ENCODE results near the gene TMEM108. TPM values are rescaled to one million over a fixed set of nuclear protein-coding genes. Genes with fewer than 3 reads are reported as not detected.

The TMEM108 gene
- total RNA-seq, 1 experiment from 2014 or later = not detected

DNA sequence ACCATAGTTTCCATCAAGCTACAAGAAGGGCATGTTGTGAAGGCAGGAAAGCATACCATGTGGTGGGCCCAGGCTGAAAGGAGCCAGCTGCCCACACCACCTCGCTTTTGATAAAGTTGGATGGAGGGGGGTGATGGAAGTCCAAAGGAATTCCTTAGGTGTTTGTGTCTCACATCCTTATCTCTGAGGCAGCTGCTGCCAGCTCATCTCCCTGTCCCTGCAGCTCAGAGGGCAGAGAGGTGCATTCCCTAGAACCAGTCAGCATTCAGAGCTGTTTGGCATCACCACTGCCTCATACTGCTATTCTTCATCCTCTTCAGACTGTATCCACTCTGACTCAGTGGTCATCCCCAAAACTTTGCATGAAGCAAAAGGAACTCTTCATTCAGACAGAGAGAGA is 220.2 kb downstream of the TMEM108 start:
- H3K27ac Mint-ChIP-seq (ENCODE audit: unreplicated experiment) = no peak overlapping the region
- BruUV-seq (replicated peaks) = no TSS peak
- peaks cover 10% of the 10 kb centered on the region for H3K9me3 Mint-ChIP-seq (ENCODE audit: unreplicated experiment)

DNA sequence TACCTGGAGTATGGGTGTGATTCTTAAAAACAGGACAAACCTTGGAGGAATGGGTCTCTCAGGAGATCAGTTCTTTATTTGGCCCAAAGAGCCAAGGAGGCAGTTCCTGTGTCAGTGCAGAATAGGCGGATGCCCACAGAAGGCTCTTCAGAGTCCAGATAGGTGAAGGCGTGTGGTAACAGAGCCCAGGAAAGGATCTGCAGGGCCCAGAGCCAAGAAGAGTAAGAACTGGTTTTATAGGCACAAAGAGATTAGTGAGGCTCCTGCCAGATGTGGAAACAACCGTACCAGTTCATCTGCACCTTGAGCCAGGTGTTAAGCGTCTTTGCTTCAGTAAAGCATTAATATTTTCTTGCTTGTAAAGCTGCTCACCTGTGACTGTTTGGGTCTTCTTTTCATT is 221.6 kb downstream of the TMEM108 start:
- Histone ChIP-seq H3K36me3 (ENCODE audit: control insufficient read depth, insufficient read depth, low read length) (no peaks in the 10 kb centered on the region), H3K9me3 (no peaks in the 10 kb centered on the region), H3K4me3 (ENCODE audit: low read depth, low read length) (no peak overlapping the region), H3K4me1 (peaks cover 5% of the 10 kb centered on the region; the same call in 1 of the 2 replicates), H3K27me3 (replicated peaks; ENCODE audit: control insufficient read depth, insufficient read depth, low read length) (no peaks in the 10 kb centered on the region)
- POLR2A ChIA-PET = no interaction called here
- H3K36me3 Mint-ChIP-seq (ENCODE audit: insufficient read depth, unreplicated experiment) = no peaks in the 10 kb centered on the region
- TF ChIP-seq, protein P1, sequence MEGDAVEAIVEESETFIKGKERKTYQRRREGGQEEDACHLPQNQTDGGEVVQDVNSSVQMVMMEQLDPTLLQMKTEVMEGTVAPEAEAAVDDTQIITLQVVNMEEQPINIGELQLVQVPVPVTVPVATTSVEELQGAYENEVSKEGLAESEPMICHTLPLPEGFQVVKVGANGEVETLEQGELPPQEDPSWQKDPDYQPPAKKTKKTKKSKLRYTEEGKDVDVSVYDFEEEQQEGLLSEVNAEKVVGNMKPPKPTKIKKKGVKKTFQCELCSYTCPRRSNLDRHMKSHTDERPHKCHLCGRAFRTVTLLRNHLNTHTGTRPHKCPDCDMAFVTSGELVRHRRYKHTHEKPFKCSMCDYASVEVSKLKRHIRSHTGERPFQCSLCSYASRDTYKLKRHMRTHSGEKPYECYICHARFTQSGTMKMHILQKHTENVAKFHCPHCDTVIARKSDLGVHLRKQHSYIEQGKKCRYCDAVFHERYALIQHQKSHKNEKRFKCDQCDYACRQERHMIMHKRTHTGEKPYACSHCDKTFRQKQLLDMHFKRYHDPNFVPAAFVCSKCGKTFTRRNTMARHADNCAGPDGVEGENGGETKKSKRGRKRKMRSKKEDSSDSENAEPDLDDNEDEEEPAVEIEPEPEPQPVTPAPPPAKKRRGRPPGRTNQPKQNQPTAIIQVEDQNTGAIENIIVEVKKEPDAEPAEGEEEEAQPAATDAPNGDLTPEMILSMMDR (IDR thresholded peaks at IDR 0.05; ENCODE audit: insufficient read depth in 1 of 2, low read depth in 1 of 2, low read length in 1 of 2, severe bottlenecking in 1 of 2, unreplicated experiment in 1 of 2) = no peak
- H3K9me3 Mint-ChIP-seq (ENCODE audit: unreplicated experiment) = peaks cover 10% of the 10 kb centered on the region
- H3K4me1 Mint-ChIP-seq (ENCODE audit: low read depth, unreplicated experiment) = no peaks in the 10 kb centered on the region
- H3K27me3 Mint-ChIP-seq (ENCODE audit: insufficient read depth, unreplicated experiment) = peaks cover 2% of the 10 kb centered on the region
- CTCF ChIA-PET = no interaction called here
- no peak overlapping the region for H3K27ac Mint-ChIP-seq (ENCODE audit: unreplicated experiment)
- H3K4me3 Mint-ChIP-seq (ENCODE audit: unreplicated experiment) = no peak overlapping the region
- no TSS peak for BruUV-seq (replicated peaks)
- no peak for DNase-seq
- intact Hi-C loops (cut with micrococcal nuclease; ENCODE audit: unreplicated experiment) = no loop called here

More for the DNA sequence above, 220.2 kb downstream of the TMEM108 start:
- ChIA-PET CTCF (no interaction called here), POLR2A (no interaction called here)
- Mint-ChIP-seq H3K4me1 (ENCODE audit: low read depth, unreplicated experiment) (no peaks in the 10 kb centered on the region), H3K36me3 (ENCODE audit: insufficient read depth, unreplicated experiment) (no peaks in the 10 kb centered on the region), H3K4me3 (ENCODE audit: unreplicated experiment) (no peak overlapping the region), H3K27me3 (ENCODE audit: insufficient read depth, unreplicated experiment) (peaks cover 2% of the 10 kb centered on the region)
- intact Hi-C loops (cut with micrococcal nuclease; ENCODE audit: unreplicated experiment) = no loop called here
- H3K4me3 ChIP-seq (ENCODE audit: low read depth, low read length) = no peak overlapping the region
- no peak for DNase-seq
- H3K9me3 ChIP-seq = no peaks in the 10 kb centered on the region
- H3K4me1 ChIP-seq = peaks cover 5% of the 10 kb centered on the region; the same call in 1 of the 2 replicates
- TF ChIP-seq, protein P1 (IDR thresholded peaks at IDR 0.05; ENCODE audit: insufficient read depth in 1 of 2, low read depth in 1 of 2, low read length in 1 of 2, severe bottlenecking in 1 of 2, unreplicated experiment in 1 of 2) = no peak
- no peaks in the 10 kb centered on the region for H3K36me3 ChIP-seq (ENCODE audit: control insufficient read depth, insufficient read depth, low read length)
- H3K27me3 ChIP-seq (replicated peaks; ENCODE audit: control insufficient read depth, insufficient read depth, low read length) = no peaks in the 10 kb centered on the region

DNA sequence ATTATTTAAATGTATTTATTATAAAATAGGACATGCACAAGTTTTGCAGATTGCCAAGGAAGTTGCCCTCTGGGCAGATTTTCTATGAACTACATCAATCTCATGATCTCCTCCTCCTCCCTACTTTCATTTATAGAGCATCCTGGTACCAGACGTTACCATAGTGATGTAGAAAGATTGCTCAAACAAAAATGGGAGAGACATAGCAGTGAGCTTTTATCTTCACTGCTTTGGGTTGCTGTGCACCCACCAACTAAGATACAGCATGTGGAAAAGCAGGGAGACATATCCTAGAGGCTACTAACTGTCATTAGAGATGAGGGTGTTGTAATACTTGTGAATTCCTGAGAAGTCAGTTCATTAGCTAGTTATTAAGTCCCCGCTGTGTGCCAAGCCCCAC is 224.1 kb downstream of the TMEM108 start:
- Histone ChIP-seq H3K27me3 (replicated peaks; ENCODE audit: control insufficient read depth, insufficient read depth, low read length) (no peaks in the 10 kb centered on the region), H3K4me1 (peaks cover 5% of the 10 kb centered on the region; the same call in 1 of the 2 replicates), H3K9me3 (no peaks in the 10 kb centered on the region), H3K36me3 (ENCODE audit: control insufficient read depth, insufficient read depth, low read length) (no peaks in the 10 kb centered on the region), H3K4me3 (ENCODE audit: low read depth, low read length) (no peak overlapping the region)
- Mint-ChIP-seq H3K36me3 (ENCODE audit: insufficient read depth, unreplicated experiment) (no peaks in the 10 kb centered on the region), H3K9me3 (ENCODE audit: unreplicated experiment) (no peaks in the 10 kb centered on the region), H3K27me3 (ENCODE audit: insufficient read depth, unreplicated experiment) (peaks cover 11% of the 10 kb centered on the region), H3K27ac (ENCODE audit: unreplicated experiment) (no peak overlapping the region), H3K4me3 (ENCODE audit: unreplicated experiment) (no peak overlapping the region), H3K4me1 (ENCODE audit: low read depth, unreplicated experiment) (no peaks in the 10 kb centered on the region)
- no TSS peak for BruUV-seq (replicated peaks)
- DNase-seq = no peak
- ChIA-PET CTCF (no interaction called here), POLR2A (no interaction called here)
- intact Hi-C loops (cut with micrococcal nuclease; ENCODE audit: unreplicated experiment) = no loop called here
- TF ChIP-seq, protein P1 (IDR thresholded peaks at IDR 0.05; ENCODE audit: insufficient read depth in 1 of 2, low read depth in 1 of 2, low read length in 1 of 2, severe bottlenecking in 1 of 2, unreplicated experiment in 1 of 2) = no peak

Data from Caco-2 (cell line).